ENCODE results near the gene FRRS1L. TPM values are rescaled to one million over a fixed set of nuclear protein-coding genes. Genes with fewer than 3 reads are reported as not detected.

Gene FRRS1L
- total RNA-seq, 1 donor from 2014 or later = 7.2 TPM

DNA sequence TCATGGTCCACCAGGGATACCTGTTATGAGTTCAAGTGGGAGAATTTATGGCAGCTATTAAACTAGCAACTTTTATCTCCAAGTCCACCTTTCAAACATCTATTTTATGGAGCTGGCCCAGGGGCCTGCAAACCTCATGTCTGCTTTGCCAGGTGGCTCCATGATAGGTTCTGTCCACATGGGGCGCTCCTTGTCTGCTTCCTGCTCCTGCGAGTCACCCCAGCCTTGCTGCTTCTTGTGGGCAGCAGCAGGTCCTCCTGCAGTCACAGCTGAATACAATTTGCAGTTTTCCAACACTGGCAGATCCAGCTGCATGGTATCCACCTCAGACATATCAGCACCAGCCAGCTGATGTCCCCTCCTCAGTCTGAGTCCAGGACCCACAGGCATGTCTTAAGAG, 39.6 kb upstream of the FRRS1L start:
- Mint-ChIP-seq H3K36me3 (no peaks in the 10 kb centered on the region), H3K4me1 (ENCODE audit: unreplicated experiment) (no peaks in the 10 kb centered on the region), H3K27ac (no peak overlapping the region), H3K4me3 (no peak overlapping the region), H3K27me3 (peaks cover 2% of the 10 kb centered on the region), H3K9me3 (no peaks in the 10 kb centered on the region)
- no peak for TF ChIP-seq CTCF (conservative IDR thresholded peaks at IDR 0.05)
- no peak for DNase-seq (ENCODE audit: extremely low spot score, unreplicated experiment)

DNA sequence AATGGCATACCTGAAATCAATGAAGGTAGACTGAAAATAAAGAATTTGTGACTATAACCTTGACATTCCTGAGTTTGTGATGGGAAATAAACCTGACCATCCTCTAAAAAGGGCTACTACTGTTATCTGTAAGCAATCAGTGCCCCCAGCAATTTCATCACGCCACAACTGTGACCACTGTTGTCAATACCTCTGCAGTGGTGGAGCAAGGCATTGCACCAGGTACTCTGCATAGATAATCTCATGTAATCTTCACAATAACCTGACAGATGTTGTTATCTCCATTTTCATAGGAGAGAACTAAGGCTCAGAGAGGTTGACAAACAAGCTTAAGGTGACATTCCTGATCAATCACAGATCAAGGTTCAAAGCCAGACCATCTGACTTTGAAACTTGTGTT, 38.5 kb upstream of the FRRS1L start:
- H3K27ac Mint-ChIP-seq = no peak overlapping the region
- no peak for TF ChIP-seq CTCF (conservative IDR thresholded peaks at IDR 0.05)
- no peaks in the 10 kb centered on the region for H3K27me3 Mint-ChIP-seq
- H3K36me3 Mint-ChIP-seq = no peaks in the 10 kb centered on the region
- DNase-seq (ENCODE audit: extremely low spot score, unreplicated experiment) = no peak
- H3K4me1 Mint-ChIP-seq (ENCODE audit: unreplicated experiment) = no peaks in the 10 kb centered on the region
- H3K4me3 Mint-ChIP-seq = no peak overlapping the region
- no peaks in the 10 kb centered on the region for H3K9me3 Mint-ChIP-seq

GRCh38 chr9:109203761-109204360, 36.8 kb upstream of the FRRS1L start:
- DNase-seq (ENCODE audit: extremely low spot score, unreplicated experiment) = no peak
- Mint-ChIP-seq H3K27me3 (no peaks in the 10 kb centered on the region), H3K4me1 (ENCODE audit: unreplicated experiment) (no peaks in the 10 kb centered on the region), H3K4me3 (no peak overlapping the region), H3K9me3 (no peaks in the 10 kb centered on the region), H3K27ac (no peak overlapping the region), H3K36me3 (no peaks in the 10 kb centered on the region)
- TF ChIP-seq CTCF (conservative IDR thresholded peaks at IDR 0.05) = no peak

GRCh38 chr9:109199676-109200075, 32.6 kb upstream of the FRRS1L start:
- Mint-ChIP-seq H3K9me3 (no peaks in the 10 kb centered on the region), H3K4me3 (no peak overlapping the region), H3K27ac (no peak overlapping the region), H3K36me3 (no peaks in the 10 kb centered on the region), H3K27me3 (no peaks in the 10 kb centered on the region), H3K4me1 (ENCODE audit: unreplicated experiment) (no peaks in the 10 kb centered on the region)
- no peak for TF ChIP-seq CTCF (conservative IDR thresholded peaks at IDR 0.05)
- DNase-seq (ENCODE audit: extremely low spot score, unreplicated experiment) = no peak

GRCh38 chr9:109198736-109199382, 31.8 kb upstream of the FRRS1L start:
- Mint-ChIP-seq H3K9me3 (no peaks in the 10 kb centered on the region), H3K27me3 (no peaks in the 10 kb centered on the region), H3K4me3 (no peak overlapping the region), H3K4me1 (ENCODE audit: unreplicated experiment) (no peaks in the 10 kb centered on the region), H3K36me3 (no peaks in the 10 kb centered on the region), H3K27ac (no peak overlapping the region)
- no peak for DNase-seq (ENCODE audit: extremely low spot score, unreplicated experiment)
- no peak for TF ChIP-seq CTCF (conservative IDR thresholded peaks at IDR 0.05)
